Activated CD4-positive, alpha-beta T cell treated with anti-CD3 and anti-CD28 coated beads, Interleukin-2, amount 50 U/mL, for 1 hour (primary cell): Measurements from ENCODE around the gene TFB1M.

Experiments used
- DNase-seq: peaks from one replicate; pipeline ENCODE4 v3.0.0-alpha.2; 2020

TFB1M gene

DNA sequence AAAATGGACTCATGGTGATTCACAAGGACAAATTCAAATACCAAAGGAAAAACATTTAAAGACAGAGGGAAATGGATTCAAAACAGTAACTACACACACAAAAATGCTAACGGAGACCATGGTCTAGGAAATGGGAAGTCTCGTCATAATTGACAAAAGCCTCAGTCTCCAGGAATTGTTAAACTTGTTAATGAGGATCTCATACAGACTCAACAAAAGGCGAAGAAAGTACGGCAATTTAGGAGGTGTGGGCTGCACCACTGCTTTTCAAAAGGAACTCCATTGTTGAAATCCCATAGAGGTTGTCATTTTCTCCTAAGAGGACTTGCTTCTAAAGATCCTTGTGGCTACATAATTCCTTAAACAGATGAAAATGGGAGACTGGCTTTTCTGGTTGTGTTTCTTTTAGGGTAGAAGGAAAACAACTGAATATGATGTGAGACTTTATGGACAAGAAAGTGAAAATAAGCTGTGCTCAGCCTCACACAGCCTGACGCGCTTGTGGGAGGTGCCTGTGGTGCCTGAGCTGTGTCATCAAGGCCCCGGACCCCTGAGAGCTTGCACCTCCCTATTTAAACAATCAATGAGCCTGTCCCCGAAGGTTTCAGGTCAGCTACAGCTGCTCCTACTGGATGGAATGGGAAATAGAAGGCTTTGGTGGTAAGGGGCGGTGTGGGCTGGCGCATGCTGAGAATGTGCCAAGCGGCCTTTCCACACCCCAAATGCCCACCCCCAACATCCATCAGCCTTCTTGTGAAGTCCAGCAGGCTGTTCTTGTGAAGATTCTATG, 53.0 kb downstream of the TFB1M start:
- DNase-seq = no peak

DNA sequence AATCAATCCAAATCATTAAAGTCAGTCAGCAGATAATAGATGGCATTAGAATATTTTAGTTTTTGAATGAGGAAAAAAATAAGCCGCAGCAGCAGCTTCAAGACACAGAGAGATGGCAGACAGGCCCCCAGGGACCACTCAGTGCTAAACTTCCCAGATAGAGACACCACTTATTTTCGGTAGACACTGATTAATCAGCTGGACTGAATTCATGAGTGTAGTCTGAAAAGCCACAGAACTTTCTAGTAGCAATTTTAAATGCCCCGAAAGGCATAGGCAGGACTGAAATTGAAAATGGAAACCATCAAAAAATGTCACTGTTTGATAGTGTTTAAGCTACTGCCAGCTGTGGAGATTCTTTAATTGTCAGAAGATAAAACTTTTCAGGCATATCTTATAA, 53.6 kb downstream of the TFB1M start:
- no peak for DNase-seq

DNA sequence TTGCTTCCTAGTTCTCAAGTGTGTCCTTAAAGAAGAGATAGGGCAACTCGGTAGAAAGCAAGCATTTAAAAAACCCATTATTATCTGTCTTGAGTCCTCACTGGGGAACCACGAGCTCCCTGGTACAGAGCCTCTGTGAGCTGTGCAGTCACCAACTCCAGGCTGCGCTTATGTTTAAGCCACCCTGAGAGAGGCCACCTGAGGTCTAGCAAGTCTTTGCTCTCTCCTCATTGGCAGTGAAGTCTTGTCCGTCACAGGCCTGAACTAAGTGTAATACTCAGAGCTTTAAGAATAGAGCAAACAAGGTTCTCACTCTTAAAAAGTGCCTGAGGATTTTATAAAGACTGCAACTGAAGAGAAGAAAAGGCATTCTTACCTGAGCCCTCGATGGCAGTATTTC, 54.4 kb downstream of the TFB1M start:
- no peak for DNase-seq

DNA sequence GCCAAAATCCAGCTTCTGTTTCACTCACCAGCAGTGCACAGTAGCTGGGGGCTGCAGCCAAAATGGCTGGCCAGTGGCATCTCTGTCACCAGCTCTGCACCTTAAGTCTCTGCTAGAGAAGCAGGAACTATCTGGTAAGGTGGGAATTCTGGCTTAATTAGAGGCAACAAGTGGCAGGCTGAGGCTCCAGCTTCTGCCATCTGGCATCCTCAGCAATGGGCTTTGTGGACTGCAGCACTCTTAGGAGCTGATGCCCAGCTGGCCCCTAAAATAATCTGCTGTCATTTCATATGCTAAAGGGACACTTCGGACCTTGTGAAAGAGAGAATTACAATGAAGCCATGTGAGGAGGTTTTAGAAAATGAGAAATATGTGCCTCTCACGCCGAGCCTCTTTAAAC, 55.1 kb downstream of the TFB1M start:
- DNase-seq = no peak

DNA sequence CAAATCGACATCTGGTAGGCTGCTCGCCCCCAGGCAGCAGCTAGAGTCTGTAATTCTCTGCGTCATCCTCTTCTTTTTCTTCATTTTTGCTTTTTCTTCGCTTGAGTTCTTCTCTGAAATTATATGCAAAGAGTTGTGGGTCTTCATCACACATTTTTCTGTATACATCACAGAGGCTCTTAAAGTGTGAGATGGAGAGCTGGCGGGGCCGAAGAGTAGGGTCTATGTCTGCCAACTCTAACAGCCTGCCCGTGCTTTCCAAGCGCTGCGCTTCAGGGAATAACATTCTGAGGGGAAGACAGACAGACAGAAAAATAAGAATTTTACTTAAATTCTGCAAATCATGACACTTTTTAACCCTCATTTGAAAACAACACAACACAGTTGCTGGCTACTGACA, 56.5 kb downstream of the TFB1M start:
- no peak for DNase-seq

DNA sequence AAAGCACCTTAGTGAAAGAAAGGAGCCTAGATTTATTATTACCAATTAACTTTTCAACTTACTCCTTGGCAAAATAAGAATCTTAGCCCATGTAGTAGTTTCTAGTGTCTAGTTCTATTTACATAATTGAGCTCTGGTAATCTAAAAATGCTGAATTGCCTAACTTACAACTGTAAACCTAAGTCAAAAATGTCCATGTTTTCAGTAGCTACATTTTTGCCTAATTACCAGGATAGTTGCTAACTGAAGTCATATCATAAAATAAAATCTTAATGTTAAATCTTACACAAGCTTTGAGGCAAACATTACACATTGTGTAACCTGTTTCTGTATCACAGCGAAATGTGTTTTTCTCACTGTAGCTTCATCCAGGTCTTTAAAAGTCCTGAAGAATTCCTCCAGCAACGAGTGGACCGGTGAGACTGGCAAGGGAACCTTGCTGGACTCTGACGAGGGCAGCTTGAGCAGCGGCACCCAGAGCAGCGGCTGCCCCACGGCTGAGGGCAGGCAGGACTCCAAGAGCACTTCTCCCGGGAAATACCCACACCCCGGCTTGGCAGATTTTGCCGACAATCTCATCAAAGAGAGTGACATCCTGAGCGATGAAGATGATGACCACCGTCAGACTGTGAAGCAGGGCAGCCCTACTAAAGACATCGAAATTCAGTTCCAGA, 58.0 kb downstream of the TFB1M start:
- DNase-seq = no peak

DNA sequence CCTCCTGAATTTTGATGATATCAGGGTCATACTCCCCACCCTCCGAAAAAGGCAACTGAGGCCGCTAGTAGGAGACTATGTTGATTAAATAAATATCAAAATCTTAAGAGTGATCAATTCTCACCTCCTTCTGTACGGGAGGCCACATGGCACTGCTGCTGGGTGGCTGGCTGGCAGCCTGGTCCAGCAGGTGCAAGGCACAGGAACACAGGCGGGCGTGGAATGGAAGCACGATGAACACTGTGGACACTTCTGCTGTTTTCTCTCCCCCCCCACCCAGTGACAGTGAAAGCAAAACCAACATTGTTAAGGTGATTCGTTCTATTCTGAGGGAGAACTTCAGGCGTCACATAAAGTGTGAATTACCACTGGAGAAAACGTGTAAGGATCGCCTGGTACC, 60.1 kb downstream of the TFB1M start:
- no peak for DNase-seq

DNA sequence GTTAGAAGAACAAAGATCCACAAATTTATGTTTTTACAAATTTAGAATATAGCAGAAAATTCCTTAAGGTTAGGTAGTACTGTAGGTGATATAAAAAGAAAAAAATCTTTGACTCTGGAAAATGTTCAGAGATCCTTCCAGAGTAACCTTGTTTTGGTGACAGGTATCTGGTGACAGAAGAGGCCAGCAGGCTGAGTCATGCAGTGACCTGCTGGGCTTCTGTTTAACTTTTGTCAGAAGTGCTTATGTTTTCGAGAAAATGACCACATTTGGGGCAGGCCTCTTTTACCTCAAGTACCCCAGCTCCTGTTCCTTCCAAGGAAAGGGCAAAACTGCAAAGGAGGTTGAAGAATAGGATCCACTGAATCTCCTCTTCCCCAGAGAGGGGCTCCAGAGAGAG, 60.9 kb downstream of the TFB1M start:
- DNase-seq = no peak

DNA sequence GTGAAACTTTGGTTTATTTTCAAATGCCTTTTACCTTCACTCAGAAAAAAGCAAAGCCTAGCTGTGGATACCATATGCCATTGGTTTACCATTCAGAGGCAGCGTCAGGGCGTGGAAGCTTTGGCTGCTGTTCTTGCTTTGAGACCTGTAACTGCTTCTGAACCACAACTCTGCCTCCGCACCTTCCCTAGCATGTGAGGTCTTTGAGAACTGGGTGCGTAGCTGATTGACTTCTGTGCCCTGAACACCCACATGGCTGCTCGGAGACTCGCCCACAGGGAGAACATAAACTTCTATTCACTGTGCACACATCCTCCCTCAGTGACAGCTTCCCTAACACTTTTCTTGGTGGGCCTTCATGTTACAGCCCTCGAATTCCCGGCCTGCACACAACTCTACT, 61.7 kb downstream of the TFB1M start:
- DNase-seq = no peak

DNA sequence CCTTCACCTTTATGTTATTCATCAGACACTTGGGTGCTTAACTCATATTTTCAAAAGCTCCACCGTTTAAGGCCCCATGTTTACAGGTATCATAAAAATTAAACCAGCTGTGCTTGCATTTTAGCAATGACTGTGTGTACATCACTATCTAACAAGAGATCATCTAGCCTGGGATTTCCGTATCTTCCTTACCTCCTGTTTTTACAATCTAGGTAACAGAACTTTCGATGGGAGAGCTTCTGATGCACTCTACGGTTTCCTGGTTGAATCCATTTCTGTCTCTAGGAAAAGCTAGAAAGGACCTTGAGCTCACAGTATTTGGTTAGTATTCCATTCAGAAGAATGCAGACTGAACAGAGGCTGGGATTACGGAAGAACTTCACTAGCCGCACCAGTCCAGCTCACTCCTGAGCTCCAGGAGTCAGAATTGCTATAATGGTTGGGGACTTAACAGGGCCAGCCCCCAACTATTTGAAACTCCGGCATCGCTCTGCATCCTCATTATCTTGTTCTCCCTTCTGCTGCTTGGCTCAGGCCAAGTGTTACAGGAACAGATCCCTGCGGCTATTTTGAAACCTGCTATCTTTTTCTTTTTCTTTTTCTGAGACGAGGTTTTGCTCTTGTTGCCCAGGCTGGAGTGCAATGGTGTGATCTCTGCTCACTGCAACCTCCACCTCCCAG, 63.4 kb downstream of the TFB1M start:
- DNase-seq = no peak

DNA sequence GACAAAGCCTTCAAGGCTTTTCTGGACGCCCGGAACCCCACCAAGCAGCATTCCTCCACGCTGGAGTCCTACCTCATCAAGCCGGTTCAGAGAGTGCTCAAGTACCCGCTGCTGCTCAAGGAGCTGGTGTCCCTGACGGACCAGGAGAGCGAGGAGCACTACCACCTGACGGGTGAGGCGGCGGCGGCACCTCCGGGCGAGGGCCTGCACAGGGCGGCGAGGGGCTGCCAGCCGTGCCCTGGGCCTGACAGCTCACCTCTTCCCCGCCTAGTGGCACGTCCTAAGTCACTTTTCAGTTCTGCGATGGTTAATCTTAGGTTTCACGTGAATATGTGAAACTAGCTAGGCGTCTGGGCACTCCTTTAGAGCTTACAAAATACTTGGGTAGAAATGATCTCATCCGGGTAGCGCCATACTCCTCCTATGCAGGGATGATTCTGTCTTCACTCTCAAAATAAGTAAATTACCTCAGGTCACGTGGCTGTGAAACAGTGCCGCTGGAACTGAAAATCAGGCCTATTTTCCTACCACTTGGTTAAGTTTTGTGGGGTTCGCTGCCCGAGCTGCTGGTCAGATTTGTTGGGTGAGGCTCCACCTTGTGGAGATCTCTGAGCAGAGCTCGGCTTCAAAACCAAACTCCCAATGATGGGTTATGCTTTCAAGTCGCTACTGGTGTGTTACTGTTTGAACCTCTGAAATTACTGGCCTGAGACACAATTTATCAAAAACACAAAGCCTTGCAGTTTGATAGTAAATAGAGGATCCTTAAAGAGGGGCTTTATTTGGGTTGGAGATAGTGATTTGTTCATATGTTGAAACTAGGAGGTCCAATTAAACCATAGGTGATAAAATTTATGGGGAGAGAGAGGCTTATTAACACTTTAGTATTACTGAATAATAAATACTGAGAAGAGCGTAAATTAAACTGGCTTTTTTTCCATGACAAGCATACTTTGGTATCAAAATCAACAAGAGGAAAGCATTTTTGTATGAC, 66.0 kb downstream of the TFB1M start:
- DNase-seq = no peak

DNA sequence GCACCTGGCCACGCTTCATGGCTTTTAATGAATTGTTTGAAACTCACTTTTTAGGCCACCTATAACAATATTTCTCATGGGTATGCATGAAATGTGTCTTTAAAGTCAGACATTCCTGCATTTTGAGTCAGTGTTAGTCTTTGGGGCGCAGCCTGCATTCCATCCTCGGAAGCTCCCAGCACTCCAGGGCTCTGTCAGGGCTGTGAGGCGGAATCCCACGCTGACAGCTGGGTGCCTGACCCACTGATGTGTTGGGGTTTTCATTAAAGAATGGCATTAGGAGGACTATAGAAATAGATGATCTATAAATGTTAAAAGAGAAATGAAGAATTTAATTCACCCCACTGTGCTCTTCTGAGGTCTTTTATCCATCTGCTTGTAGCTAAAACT, 66.7 kb downstream of the TFB1M start:
- DNase-seq = no peak

DNA sequence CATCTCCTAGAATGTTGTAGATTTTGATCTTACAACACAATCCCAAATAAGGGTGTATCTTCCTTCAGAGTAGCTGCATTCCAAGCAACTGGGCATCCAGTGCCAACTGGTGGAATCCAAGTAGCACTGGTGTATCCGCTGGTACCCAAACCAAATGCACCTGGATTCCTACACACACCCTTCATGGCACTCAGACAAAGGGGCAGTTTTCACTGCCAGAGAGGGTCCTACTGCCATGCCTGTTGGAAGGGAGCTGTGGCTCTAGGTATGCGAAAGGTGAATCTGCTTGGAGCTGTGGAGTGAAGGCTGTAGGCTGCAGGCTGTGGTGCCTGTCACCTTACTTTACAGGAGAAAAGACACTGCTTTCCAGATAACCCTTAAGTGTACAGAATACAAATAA, 67.5 kb downstream of the TFB1M start:
- DNase-seq = no peak

DNA sequence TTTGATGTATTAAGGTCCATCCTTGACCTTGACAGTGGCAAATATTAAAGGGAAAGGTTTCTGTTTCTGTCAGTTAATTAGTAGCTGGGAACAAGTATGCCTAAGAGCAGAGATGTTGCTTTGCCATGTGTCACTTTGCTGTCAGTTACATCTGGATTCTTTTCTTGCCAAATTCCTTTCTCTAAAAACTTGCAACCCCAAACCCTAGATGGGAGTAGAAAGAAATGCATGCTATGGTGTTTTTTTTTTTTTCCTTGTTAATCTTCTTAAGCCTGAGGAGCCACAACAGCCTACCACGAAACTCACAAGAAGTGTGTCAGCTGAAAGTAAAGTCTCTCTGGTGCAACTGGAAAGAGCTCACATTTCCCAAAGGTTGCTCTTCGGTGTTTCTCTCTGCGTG, 68.5 kb downstream of the TFB1M start:
- no peak for DNase-seq

DNA sequence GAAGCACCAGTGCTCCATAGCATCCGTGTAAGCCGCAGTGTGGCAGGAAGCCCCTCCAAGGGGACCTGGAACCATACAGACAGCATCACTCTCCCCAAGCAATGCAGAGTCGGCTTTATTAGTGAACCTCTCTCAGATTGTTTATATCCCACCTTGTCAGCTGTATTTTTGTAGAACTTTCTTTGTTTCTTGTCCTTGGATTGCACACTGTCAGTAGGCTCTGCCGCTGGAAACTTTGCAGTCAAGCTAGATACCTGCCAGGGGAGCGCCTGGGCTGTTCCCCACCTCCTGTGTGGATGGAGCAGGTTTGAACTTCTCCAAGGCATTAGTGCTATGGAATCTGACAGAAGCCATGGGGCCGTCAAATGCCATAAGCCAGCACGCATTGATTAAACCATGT, 69.1 kb downstream of the TFB1M start:
- no peak for DNase-seq

DNA sequence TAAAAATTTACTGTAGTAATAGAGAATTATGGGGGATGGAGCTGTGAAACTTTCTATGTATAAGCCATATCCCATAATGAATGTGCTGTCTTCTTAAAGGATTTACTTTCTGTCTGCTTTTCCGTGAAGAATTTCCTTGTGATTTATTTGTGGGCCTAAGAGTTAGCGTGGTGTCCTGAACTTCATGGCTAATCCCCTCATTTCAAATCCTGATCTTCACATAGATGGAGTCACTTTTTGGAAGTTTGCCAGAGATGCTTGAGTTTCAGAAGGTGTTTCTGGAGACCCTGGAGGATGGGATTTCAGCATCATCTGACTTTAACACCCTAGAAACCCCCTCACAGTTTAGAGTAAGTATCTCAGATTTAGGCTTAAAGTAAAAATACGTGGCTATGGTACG, 69.8 kb downstream of the TFB1M start:
- DNase-seq = no peak

DNA sequence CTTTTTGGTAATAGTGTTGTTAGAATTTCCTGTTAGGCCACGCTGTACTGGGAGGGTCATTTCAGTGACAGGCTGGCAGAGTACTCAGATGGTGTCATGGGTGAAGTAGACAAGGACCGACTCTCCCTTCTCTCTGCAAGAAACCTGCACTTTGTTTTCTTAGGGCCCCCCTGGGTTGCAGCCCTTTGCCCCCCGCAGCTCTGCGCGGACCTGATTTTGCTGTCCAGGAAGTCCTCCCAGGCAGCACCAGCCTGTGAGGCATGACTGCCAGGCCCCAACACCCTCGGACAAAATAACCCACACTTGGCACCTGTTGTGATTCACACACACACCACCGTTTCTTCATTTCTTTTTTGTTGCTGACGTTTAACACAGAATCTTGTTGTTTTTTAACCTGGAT, 72.3 kb downstream of the TFB1M start:
- no peak for DNase-seq

DNA sequence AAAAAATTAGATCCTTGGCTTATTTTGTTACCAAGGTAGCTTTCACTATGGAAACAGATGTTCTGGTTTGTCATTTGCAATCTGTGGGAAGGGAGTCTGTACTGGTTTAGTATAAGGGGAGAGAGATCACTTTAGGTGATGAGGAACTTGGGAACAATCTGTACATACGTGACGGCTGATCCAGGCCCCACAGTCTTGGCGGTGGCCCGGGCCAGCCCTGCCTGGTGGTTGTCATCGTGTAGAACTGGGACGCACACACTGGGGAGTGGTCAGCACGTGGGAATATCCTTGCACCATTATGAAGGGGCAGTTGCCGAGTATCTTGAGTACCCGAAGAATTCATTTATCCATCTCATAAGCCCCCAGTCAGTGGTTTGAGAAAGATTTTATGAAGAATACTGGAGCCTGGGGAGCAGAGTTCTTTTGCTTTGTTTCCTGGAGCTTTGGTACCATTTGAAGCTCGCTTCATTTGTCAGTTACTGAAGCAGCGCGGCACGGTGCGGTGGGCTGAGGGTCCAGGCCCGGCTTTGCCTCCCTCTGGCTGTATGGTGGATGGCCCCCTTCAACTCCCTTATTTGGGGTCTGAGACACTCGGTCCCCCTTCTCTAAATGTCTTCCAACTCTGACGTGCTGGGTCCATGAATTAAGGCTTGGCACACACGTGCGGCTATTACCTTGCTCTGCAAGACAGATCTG, 73.2 kb downstream of the TFB1M start:
- DNase-seq = no peak

DNA sequence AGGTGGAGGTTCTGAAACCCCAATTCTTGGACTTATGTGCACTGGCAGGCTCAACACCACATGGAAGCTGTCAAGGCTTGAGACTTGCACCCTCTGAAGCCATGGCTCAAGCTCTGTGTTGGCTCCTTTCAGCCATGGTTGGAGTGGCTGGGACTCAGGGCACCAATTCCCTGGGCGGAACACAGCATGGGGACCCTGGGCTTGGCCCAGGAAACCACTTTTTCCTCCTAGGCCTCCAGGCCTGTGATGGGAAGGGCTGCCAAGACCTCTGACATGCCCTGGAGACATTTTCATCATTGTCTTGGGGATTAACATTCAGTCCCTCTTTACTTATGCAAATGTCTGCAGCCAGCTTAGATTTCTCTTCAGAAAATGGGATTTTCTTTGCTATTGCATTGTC, 76.7 kb downstream of the TFB1M start:
- DNase-seq = no peak

DNA sequence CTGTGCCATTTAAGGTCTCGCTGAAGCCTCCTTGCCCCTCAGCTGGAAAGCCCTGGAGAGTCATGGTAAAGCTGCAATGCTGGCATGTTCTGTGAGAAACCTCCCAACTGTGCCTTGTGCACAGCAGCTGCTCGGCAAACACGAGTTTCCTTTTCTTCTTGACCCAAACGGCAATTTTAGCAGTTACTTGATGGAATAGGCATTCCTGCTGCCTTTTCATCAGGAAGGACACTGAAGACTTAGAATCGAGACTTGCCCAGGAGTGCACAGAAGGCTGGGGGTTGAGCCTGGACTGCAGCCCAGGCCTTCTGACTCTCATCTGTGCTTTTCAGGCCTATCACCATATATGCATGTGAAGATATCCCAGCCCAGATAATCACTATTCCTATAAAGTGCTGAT, 79.2 kb downstream of the TFB1M start:
- DNase-seq = no peak

DNA sequence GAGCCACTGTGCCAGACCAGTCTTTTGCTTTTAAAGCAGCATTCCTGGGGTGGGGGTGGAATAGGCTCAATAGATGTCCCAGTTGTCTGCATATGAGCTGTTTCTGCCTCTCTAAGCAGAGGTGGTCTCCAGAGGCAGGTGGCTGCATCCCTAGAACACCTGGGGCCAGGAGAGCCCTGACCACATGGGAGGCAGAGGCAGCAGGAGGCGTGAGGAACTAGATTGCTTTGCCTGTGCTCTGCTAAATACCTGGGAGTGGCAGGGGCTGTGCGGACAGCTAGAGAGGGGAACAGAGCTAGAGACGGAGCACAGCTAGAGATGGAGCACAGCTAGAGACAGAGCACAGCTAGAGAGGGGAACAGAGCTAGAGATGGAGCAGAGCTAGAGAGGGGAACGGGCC, 79.6 kb downstream of the TFB1M start:
- no peak for DNase-seq

DNA sequence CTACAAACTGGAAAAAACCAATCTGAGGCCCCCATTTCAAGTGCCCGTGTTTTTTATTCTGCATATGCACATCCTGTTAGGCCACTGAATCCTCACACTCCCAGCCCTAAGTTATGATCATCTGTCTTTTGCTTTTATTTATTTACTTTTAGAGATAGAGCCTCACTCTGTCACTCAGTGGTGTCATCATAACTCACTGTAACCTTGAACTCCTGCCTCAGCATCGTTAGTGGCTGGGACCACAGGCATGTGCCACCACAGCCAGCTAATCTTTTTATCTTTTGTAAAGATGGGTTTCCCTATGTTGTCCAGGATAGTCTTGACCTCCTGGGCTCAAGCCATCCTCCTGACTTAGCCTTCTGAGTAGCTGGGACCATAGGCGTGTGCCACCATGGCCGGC, 80.1 kb downstream of the TFB1M start:
- DNase-seq = no peak
